ENCODE data around the gene GLRB. TPM values are rescaled to one million over a fixed set of nuclear protein-coding genes. Genes with fewer than 3 reads are reported as not detected.

GLRB gene
- total RNA-seq, 2 experiments from 2014 or later, result not detected

Other genes with a start within 250 kb of the GLRB start
- gene PDGFC, start 104.4 kb upstream of the GLRB start, total RNA-seq, result not detected
- not detected for gene GRIA2, start 144.6 kb downstream of the GLRB start, total RNA-seq